GM19240 (cell line): ENCODE data around the gene NOS2.
"Not testable (repeated sequence)": the region's sequence is repeated elsewhere in the genome, so short reads cannot be mapped to it uniquely, and the experiment has no call there.

Experiments used
- DNase-seq: peaks from one replicate; pipeline ENCODE4 v3.0.0; 2011; ENCODE audit warnings: low spot score; ENCODE audit not compliant: insufficient read length

NOS2 gene

DNA sequence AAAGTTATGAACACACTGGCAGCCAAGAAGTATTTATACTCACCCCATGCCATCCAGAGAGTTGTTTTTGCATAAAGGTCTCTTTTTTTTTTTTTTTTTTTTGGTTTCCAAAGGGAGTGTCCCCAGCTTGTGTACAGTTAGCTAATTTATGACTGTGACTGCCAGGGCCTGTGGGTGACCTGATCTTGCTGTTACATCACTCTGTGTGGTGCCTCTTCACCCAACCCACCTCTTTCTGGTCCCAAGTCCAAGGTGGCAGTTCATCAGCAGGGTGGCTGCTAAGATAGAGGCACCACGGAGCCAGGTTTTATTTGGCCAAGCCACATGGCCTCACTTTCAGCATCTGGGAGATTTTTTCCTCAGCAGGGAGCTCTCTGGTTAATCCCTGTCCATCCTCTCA is at the start of gene NOS2:
TSS of gene NOS2 (minus strand) at position 8 of the 400 bp plus-strand sequence. CDS start 1,720 bp downstream, outside the sequence.
- no peak for DNase-seq

DNA sequence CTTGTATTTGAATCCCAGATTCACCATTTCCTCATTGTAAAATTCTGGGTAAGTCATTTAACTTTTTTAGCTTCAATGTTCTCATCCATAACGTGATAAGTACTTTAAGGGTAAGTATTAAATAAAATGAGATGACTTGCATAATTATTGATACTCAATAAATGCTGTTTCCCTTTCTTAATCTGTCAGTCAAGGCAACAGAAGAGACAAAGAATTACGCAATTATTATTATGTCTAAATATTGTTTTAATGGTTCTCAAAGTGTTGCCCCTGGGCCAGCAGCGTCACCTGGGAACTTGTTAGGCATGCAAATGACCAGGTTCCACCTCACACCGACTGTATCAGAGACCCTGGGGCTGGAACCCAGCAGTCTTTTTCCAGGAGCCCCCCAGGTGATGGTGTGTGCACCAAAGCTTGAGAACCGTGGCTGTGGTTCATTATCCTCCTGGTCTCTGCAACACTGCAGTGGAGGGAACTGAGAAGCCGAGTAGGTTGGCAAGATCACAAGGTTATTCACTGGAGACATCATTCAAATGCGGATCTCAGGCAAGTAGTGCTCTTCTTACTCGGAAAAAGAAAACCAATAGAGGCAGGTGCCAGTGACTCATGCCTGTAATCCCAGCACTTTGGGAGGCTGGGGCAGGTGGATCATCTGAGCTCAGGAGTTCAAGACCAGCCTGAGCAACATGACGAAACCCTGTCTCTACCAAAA is 49.3 kb upstream of the NOS2 start:
- no peak for DNase-seq

DNA sequence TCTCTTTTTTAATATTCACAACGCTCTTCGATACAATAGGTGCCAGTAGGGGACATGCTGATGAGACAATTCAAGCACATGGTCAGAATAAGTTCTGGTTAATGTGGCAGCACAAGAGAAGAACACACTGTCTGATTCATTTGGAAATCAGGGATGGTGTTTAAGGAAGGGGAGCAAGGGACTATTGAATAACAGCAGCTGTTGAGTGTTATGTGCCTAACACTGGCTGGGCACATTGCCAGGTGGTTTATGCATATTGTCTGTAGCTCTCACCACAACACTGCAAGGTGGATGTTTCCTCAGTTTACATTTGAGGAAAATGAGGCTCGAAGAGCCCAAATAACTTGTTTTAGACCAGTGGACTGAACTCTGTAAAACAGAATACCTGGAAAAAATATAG is 48.6 kb upstream of the NOS2 start:
- no peak for DNase-seq

DNA sequence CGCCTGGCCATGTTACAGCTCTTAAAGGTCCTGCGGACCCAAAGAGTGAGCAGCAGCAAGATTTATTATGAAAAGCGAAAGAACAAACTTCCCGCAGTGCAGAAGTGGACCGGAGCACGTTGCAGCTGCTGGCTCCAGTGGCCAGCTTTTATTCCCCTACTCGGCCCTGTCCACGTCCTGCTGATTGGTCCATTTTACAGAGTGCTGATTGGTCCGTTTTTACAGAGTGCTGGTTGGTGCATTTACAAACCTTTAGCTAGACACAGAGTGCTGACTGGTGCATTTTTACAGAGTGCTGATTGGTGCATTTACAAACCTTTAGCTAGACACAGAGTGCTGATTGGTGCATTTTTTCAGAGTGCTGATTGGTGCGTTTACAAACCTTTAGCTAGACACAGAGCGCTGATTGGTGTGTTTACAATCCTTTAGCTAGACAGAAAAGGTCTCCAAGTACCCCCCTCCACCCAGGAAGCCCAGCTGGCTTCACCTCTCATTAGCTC is 46.5 kb upstream of the NOS2 start:
- DNase-seq = not testable (repeated sequence)

DNA sequence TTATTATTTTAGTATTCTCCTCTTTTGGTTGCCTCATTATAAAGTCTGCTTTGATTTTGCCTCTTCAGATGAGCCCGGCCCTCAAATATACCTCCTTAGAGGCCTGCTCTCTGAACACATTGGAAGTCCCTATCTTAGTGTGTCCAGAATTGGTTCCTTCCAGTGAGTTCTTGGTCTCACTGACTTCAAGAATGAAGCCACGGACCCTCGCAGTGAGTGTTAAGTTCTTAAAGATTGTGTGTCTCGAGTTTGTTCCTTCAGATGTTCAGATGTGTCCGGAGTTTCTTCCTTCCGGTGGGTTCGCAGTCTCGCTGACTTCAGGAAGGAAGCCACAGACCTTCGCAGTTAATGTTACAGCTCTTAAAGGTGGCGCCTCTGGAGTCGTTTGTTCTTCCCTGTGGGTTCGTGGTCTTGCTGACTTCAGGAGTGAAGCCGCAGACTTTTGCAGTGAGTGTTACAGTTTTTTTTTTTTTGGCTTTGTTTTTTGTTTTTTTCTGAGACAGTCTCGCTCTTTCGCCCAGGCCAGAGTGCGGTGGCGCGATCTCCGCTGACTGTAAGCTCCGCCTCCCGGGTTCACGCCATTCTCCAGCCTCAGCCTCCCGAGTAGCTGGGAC is 45.8 kb upstream of the NOS2 start:
- no peak for DNase-seq

DNA sequence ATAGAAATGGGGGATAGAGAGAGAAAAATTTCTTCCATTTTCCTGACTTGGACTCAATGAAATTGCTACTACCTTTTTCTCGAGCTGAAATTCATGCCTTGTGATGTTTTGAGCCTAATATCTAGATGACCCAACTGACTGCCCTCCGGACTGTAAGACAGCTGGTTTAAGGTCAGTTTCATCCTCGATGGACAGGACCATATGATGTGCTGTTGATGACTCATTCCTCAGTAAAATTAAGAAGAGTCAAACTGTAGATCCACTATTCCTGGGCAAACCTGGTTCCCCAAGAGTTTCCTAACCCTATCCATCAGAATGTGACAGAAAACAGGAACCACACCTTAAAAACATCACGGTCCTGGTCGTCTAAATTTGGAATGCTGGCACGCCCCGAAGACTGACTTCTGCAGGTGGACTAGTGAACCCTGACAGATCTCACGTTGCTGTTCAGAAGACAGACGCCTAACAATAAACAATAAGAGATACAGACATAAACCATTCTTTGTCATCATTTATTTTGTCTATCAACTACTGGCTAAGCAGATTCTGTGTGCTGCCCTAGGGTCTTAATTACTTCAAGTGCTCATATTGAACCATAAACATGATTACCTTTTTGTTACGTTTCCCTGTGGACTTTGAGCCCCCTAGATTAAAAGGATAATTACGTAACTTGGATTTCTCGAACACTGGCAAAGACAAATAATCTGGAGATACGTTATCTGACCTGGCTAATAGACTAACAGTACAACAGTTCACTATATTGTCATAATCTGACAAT is 45.1 kb upstream of the NOS2 start:
- DNase-seq = no peak

DNA sequence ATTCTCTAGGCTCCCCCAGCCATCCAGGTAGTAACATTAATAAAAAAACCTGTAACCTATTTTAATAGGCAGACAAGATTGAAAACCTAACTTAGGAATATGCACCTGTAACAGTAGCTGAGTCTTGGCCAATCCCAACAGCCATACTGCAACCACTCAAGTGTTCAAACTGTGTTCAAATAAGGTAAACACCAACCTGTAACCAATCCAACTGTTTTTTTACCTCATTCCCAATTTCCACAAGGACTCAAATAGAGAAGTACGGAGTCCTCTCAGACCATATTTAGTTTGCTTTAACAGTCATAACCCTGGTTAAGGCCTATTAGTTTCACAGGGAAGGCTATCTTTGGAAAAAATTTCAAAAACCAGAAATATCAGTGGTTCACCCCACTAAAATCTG is 40.4 kb upstream of the NOS2 start:
- no peak for DNase-seq

DNA sequence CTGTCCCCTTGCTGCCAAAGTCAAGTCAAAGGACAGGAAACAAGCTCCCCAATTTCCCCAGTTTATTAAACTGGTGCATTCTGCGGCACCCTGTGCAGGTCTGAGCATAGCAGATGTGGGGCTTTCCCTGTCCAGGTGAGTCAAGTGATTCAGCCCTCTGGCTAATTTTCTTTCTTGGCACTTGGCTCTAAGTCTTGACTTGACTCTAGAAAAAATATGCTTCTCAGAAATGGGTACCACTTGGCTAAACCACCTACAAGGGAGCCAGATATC is 40.0 kb upstream of the NOS2 start:
- DNase-seq = not testable (repeated sequence)

DNA sequence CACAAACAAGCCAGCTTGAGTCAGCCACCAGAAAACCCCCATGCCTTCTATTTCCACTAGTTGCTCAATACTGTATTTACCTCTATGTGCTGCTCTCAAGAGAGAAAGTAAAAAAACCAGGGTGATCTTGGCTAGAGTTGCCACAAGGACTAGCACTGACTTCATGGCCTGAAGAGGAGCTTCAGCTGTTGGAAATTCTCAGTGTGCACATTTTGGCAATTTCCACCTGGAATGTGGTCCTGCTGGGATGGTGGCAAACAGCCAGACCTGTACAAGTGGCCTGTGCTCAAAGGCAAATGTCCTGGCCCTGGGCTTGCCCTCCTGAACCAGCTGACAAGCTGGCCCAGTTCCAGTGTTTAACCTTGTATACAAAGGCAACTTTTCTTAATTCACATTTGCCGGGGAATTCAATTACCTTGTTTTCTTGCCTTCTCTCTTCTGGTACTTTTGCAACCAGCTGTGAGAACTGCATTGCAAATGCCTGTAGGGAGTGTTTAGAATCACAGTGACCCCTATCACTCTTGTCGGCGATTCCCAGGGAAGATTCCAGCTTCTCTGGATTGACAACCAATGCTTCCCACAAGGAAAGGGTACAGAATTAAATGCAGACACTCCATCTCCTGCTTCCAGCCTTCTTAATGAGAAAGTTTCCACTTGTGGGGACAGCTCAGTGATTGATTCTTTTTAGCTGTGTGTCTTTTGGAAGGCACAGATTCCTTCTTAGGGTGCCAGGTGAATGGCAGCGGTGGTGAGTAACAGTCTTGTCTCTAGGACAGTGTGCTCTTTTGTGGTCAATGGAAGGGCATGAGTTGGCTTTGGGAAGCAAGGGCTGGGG is 39.5 kb upstream of the NOS2 start:
- not testable (repeated sequence) for DNase-seq

DNA sequence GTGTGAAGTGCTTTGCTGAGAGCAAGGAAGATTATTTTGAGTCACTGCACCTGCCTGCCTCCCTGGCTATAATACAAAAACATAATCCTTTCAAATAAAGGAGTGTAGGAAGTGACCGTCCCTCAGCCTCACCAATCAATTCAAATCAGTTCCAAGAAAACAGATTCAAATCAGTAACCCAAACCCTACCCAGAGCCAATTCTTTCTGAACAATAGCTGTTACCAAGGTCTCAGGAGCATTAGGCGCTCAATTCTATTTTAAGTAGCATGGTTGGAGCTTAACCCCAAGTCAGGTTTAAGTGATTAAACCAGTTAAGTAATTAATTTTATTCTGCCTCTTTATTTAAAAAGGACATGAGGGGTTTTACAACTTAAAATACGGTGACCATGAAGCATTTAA is 38.3 kb upstream of the NOS2 start:
- not testable (repeated sequence) for DNase-seq

DNA sequence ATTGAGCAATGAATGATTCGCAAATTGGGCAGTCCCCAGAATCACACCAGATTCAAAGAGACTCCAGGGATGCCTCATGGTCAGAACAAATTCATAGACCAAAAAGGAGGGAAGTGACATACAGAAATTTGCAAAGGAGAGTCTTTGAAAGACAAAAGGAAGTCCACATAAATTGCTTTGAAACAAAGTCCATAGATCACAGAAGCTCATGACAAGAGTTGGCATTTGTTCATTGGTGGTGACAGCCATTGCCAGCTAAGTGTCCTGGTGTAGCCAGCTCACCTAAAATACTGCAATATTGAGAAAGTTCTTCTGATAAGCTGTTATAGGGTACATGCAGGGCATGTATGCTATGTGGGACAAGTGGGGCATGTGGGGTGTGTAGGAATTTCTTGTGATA is 37.4 kb upstream of the NOS2 start:
- not testable (repeated sequence) for DNase-seq

DNA sequence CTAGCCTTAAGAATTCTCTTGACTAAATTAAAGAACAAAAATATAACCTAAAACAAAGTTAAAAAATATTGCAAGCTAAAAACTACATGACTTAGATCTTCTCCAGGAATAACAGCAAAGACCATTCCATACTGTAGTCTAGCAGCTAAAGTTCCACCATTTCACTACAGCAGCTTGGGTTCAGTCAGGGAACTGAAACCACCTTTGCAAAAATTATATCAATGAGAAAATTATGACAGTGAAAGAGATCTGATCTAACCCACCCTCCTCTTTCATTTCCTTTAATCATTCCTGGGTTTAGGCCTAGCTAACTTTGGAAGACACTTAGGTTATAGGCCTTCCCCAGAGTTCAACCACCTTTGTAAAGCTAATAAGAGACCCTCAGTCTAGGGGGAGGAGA is 36.3 kb upstream of the NOS2 start:
- DNase-seq = no peak

DNA sequence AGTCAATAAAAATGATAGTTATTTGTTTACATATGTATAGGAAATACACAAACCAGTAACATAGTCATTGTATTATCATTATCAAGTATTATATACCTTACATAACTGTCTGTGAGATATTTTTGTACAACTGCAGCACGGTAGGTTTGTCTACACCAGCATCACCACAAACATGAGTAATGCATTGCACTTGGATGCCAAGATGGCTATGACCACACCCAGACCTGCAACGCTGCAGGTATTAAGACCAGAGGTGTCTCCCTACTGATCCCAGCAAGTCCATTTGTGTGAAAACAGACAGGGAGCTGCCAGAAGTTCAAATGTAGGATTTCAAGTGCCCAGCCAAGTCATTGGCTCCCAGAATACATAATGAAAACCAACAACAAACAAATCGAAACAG is 34.2 kb upstream of the NOS2 start:
- no peak for DNase-seq

DNA sequence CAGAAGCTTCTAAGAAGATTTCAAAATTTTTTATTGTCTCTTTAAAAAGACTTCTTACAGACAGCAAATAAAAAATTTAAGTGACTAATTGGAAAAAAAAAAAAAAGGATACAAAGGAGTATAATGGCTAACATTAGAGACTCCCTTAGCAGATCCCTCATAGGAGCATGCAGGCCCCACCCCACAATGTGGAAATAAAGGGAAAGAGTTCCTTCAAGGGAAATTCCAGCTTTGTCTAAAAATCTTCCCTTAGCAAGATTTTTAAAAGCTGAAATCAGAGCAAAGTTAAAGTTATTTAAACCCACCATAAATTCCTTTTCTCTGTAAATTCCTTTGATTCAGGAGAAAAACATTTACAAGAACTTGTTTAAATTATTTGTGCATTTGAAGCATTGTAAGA is 32.5 kb upstream of the NOS2 start:
- DNase-seq = no peak

DNA sequence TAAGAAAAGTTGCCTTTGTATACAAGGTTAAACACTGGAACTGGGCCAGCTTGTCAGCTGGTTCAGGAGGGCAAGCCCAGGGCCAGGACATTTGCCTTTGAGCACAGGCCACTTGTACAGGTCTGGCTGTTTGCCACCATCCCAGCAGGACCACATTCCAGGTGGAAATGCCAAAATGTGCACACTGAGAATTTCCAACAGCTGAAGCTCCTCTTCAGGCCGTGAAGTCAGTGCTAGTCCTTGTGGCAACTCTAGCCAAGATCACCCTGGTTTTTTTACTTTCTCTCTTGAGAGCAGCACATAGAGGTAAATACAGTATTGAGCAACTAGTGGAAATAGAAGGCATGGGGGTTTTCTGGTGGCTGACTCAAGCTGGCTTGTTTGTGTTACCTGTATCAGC is 29.6 kb upstream of the NOS2 start:
- DNase-seq = not testable (repeated sequence)

DNA sequence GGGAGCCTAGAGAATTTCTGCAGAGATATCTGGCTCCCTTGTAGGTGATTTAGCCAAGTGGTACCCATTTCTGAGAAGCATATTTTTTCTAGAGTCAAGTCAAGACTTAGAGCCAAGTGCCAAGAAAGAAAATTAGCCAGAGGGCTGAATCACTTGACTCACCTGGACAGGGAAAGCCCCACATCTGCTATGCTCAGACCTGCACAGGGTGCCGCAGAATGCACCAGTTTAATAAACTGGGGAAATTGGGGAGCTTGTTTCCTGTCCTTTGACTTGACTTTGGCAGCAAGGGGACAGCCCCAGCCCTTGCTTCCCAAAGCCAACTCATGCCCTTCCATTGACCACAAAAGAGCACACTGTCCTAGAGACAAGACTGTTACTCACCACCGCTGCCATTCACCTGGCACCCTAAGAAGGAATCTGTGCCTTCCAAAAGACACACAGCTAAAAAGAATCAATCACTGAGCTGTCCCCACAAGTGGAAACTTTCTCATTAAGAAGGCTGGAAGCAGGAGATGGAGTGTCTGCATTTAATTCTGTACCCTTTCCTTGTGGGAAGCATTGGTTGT is 28.9 kb upstream of the NOS2 start:
- not testable (repeated sequence) for DNase-seq

DNA sequence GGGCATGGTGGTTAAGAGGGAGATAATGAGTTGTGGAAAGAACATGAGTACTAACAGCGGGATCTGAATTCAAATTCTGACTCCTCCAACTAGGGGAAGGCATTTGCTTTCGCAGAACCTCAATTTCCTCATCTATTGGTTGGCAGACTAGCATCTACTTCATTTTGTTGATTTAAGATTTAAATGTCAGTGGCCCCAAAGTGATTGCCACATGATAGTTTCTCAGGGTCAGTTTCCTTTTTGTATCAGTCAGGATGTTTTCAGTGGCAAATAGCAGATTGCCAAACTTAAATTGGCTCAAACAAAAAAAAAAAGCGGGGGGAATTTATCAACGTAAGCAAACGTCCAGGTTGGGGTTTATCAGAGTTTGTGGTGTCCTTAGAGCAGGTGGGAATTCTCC is 25.1 kb upstream of the NOS2 start:
- DNase-seq = no peak

DNA sequence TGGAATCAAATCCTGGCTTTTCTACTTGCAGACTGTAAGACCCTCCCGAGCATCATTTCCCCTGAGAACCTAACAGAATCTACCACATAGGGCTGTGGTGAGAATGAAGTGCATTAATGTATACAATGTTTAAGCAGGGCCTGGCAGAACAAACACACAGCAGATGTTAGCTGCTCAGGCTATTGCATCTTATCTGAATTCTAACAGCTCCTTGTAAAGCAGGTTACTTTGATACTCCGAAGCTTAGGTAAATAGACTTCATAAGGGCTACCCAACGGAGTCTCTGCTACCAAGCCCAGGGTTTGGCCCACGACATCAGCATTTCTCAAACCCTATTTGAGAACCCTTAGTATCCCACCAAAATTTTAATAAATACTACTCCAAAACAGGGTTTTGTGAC is 24.4 kb upstream of the NOS2 start:
- DNase-seq = no peak

DNA sequence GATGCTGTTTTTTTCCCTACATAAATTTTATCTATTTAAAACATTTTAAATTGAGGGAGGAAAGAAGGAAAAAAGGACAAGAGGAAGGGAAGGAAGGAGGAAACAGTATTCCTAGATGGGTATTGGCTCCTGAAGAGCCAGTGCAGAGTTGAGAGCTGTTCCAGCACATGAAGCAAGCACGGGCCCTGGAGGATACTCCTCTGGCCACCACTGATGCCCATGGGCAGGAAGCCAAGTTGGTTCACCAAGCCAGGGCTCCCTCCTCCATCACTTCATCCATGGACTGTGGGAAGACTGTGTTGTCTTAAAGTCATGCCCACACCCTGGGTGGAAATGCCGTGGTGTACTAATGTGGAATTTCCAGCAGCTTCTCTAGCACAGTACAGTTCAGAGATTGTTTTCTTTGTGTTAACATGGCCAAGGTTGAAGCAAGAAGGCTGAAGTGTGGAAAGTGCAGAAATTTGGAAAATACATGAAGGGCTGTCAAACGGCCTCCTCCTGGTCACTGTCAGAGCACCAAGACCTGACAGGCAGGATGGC is 23.9 kb upstream of the NOS2 start:
- DNase-seq = no peak

DNA sequence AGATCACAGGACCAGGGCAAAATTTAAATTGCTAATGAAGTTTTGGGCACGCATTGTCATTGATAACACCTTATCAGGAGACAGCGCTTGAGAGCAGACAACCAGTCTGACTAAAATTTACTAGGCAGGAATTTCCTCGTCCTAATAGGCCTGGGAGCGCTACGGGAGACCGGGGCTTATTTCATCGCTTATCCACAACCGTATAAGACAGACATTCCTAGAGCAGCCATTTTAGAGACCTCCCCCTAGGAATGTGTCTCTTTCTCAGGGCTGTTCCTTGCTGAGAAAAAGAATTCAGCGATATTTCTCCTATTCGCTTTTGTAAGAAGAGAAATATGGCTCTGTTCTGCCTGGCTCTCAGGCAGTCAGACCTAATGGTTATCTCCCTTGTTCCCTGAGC is 21.8 kb upstream of the NOS2 start:
- DNase-seq = not testable (repeated sequence)

DNA sequence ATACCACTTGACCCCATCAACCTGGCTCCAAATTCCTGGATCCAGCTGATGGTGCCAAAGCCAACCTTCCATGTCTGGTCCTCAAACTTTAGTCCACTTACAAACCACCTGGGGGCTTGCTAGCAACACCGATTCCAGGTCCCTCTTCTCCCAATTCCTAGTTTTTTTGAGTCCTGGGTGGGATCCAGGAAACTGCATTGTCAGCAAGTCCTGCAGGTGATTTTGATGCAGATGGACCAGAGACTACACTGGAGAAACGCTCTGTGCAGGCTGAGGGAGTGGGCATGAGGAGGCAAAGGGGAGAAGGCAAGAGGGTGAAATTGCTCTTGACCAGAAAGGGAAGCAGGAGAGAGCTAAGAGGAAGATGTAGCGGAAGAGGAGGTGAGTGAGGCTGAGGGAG is 21.0 kb upstream of the NOS2 start:
- DNase-seq = no peak
